Stomach smooth muscle (tissue), 2 donors: Measurements from ENCODE around the gene RPL6.
"Not testable (repeated sequence)": the region's sequence is repeated elsewhere in the genome, so short reads cannot be mapped to it uniquely, and the experiment has no call there.

Experiments used
- H3K27ac ChIP-seq: one replicate; pipeline ENCODE4 v1.7.0; 2013; ENCODE audit warnings: mild to moderate bottlenecking, low read length, inconsistent platforms
- H3K27me3 ChIP-seq, 2 donors: one replicate each; pipeline ENCODE4 v1.7.0; 2013; ENCODE audit warnings: low read length in 2 of 2; ENCODE audit not compliant: insufficient read depth in 2 of 2, control insufficient read depth in 1 of 2
- H3K36me3 ChIP-seq, 2 donors: one replicate each; pipeline ENCODE4 v1.7.0; 2013; ENCODE audit warnings: low read length in 2 of 2; ENCODE audit not compliant: control insufficient read depth in 2 of 2, insufficient read depth in 2 of 2
- H3K4me1 ChIP-seq: one replicate; pipeline ENCODE4 v1.7.0; 2013; ENCODE audit warnings: low read length; ENCODE audit not compliant: control insufficient read depth, insufficient read depth
- H3K4me3 ChIP-seq, 2 donors: one replicate each; pipeline ENCODE4 v1.7.0; 2013; ENCODE audit warnings: low read length in 2 of 2
- H3K9ac ChIP-seq, 2 donors: one replicate each; pipeline ENCODE4 v1.7.0; 2013; ENCODE audit warnings: low read length in 2 of 2, mild to moderate bottlenecking in 1 of 2
- H3K9me3 ChIP-seq, 2 donors: one replicate each; pipeline ENCODE4 v1.7.0; 2013; ENCODE audit warnings: low read length in 2 of 2; ENCODE audit not compliant: control insufficient read depth in 2 of 2
- donor health status: healthy.
- donor health status: Pancreatic carcinoma.

The RPL6 gene

DNA sequence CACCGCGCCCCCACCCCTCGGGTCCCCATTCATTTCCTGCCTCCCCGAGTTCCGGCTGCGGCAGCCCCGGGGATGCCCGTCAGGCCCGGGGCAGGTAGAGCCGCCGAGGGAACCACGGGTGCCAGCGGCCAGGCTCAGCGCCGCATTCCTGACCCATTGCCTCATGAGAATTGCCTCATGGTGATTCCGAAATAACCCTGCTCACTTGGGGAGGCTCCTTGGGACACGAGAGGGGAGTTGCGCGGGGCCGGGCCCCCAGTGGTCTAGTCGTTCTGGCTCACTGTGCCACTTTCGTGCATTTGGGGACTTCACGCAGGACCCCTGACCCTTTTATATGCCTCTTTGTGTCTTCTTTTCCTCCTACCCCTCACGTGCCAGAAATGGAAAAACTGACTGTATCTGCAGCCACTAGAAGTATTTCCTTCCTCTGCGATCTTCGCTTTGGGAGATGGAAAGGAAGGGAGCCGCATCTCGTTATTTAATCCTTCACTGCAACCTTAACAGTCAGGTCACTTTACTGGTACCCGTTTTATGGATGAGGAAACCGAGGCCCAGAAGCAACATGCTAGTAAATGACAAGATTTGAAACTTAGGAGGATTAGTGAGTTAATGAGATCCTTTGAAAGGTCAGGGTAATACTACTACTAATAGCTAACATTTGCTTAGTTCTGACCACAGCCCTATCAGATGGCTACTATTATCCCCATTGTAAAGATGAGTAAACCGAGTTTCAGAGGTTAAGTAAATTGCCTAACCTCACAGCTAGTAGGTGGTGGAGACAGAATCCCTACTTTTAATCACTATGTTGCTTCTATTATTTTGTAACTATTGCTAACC is 10.1 kb upstream of the RPL6 start:
- H3K4me1 ChIP-seq: peaks cover 16% of the 10 kb centered on the region

DNA sequence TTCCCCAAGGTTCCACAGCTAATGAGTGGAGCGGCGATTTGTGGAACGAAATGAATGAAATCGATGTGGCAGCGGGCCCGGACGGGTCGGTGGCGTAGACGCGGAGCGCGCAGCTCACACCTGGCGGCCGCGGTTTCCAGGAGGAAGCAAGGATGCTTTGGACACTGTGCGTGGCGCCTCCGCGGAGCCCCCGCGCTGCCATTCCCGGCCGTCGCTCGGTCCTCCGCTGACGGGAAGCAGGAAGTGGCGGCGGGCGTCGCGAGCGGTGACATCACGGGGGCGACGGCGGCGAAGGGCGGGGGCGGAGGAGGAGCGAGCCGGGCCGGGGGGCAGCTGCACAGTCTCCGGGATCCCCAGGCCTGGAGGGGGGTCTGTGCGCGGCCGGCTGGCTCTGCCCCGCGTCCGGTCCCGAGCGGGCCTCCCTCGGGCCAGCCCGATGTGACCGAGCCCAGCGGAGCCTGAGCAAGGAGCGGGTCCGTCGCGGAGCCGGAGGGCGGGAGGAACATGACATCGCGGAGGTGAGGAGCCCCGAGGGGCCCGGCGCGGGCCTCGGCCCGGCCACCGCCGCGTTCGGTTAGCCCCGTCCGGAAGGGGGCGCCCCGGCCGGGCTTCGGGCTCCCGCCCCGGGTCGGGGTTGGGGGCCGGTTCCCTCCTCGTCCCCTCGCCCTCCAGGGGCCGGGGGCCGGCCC is 9.3 kb upstream of the RPL6 start, which contains the start of gene PTPN11:
PTPN11 (plus strand) TSS at position 340 of the 689 bp plus-strand sequence; CDS start at position 505, 165 bp downstream.
- Histone ChIP-seq H3K27ac (peak within 1 kb of the TSS; percentile 90), H3K4me1 (peaks cover 16% of the 10 kb centered on the region), H3K4me3 (peak within 1 kb of the TSS; percentile 94 to 95), H3K9ac (peak within 1 kb of the TSS; percentile 89 to 98), H3K9me3 (no peaks in the 10 kb centered on the region), H3K27me3 (no peaks in the 10 kb centered on the region), H3K36me3 (no peaks in the 10 kb centered on the region)

More for the DNA sequence above, 10.1 kb upstream of the RPL6 start:
- H3K27me3 ChIP-seq: no peaks in the 10 kb centered on the region
- no peaks in the 10 kb centered on the region for H3K36me3 ChIP-seq
- no peaks in the 10 kb centered on the region for H3K9me3 ChIP-seq
- H3K27ac ChIP-seq: peak overlapping the region; percentile 90
- peak overlapping the region; percentile 85 to 98 for H3K9ac ChIP-seq
- peak overlapping the region; percentile 94 to 95 for H3K4me3 ChIP-seq

DNA sequence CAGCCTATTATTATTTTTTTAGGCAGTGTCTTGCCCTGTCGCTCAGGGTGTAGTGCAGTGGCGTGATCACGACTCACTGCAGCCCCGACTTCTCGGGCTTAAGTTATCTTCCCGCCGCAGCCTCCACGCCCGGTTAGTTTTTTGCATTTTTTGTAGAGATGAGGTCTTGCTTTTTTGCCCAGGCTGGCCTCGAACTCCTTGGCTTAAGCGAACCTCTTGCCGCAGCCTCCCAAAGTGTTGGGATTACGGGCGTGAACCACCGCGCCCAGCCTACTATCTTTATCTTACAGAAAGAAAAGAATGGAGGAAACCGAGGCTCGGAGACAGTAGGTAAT is 8.8 kb upstream of the RPL6 start:
- Histone ChIP-seq H3K27me3 (no peaks in the 10 kb centered on the region), H3K36me3 (no peaks in the 10 kb centered on the region), H3K9ac (peak overlapping the region; percentile 89 to 98), H3K4me3 (peak overlapping the region; percentile 94 to 95), H3K4me1 (peaks cover 16% of the 10 kb centered on the region), H3K27ac (peak overlapping the region; percentile 90), H3K9me3 (no peaks in the 10 kb centered on the region)

DNA sequence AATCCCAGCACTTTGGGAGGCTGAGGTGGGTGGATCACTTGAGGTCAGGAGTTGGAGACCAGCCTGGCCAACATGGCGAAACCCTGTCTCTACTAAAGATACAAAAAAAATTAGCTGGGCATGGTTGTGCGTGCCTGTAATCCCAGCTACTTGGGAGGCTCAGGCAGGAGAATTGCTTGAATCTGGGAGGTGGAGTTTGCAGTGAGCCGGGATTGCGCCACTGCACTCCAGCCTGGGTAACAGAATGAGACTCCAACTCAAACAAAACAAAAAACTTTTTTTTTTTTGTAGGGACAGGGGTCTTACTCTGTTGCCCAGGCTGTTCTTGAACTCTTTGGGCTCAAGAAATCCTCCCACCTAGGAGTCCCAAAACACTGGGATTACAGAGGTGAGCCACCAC is 6.1 kb upstream of the RPL6 start:
- not testable (repeated sequence) for H3K27me3 ChIP-seq, H3K4me3 ChIP-seq, H3K9me3 ChIP-seq, H3K36me3 ChIP-seq, H3K9ac ChIP-seq, H3K27ac ChIP-seq
- peaks cover 13% of the 10 kb centered on the region for H3K4me1 ChIP-seq

DNA sequence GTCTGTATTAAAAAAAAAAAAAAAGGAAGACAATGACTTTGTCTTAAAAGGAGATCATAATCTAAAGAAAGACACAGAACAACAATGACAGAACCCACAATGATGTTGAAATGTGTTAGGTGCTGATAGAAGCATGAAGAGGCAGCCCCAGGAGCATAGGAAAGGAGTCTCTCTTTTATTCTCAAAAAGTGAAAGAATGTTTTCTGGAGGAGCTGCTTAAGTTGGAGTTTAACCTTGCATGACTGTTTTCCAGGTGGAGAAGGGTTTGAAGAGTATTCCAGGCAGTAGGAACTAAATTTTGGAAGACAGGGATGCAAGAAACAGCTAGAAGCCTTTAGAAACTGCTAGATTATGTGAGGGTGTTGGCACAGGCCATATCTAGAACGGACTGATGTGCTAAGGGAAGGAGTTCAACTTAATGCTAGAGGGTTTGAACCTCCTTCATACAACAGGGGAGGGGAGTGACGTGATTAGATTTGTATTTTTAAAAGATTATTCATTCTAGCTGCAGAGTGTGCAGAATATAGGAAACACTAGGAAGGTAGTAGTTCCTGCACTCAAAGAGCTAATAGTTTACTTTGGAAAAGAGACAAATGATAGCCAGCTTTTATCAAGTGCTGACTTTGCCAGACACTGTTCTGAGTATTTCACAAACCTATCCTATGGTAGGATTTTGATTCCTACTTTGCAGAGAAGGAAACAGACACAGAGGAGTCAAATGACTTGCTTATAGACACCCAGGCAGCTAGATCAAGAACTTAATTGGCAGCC is 4.6 kb upstream of the RPL6 start:
- no peak overlapping the region for H3K9ac ChIP-seq
- no peak overlapping the region for H3K27ac ChIP-seq
- no peaks in the 10 kb centered on the region for H3K9me3 ChIP-seq
- no peaks in the 10 kb centered on the region for H3K27me3 ChIP-seq
- no peak overlapping the region for H3K4me3 ChIP-seq
- H3K36me3 ChIP-seq: no peaks in the 10 kb centered on the region
- peaks cover 3% of the 10 kb centered on the region for H3K4me1 ChIP-seq

DNA sequence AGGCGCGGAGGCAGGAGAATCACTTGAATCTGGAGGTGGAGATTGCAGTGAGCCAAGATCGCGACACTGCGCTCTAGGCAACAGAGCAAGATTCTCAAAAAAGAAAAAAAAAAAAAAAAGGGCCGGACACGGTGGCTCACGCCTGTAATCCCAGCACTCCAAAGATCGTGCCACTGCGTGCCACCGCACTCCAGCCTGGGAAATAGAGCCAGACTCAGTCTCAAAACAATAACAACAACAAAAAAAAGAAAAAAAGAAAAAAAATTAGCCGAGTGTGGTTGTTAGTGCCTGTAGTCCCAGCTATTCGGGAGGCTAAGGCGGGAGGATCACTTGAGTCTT is 470 bp upstream of the RPL6 start:
- no peaks in the 10 kb centered on the region for H3K9me3 ChIP-seq
- peaks cover 8% of the 10 kb centered on the region for H3K4me1 ChIP-seq
- no peak overlapping the region for H3K9ac ChIP-seq
- peaks cover 25 to 26% of the 10 kb centered on the region in 2 donors for H3K36me3 ChIP-seq
- no peak overlapping the region for H3K27ac ChIP-seq
- no peaks in the 10 kb centered on the region for H3K27me3 ChIP-seq
- H3K4me3 ChIP-seq: peak overlapping the region in 1 of 2 donors; percentile 99

DNA sequence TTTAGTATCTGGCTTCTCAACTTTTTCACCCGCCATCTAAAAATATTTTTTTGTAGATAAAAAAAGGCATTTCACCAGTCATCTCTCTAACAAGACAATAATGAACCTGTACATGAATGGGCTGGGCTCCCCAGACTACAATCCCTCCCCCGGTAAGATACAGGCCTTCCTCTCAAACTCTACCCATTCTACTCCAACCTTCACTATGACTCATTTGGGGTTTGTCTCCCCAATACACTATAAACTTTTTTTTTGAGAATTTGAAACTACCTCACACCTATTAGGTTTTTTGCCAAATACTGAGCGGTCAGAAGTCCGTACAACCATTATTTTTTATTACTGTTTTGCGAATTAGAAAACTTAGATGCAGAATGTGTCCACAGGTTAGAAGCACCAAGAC is 784 bp downstream of the RPL6 start:
- peaks cover 8% of the 10 kb centered on the region for H3K4me1 ChIP-seq
- H3K9me3 ChIP-seq: no peaks in the 10 kb centered on the region
- H3K36me3 ChIP-seq: peaks cover 31 to 33% of the 10 kb centered on the region in 2 donors
- H3K4me3 ChIP-seq: peak overlapping the region; percentile 96 to 99
- no peaks in the 10 kb centered on the region for H3K27me3 ChIP-seq
- H3K27ac ChIP-seq: peak overlapping the region; percentile 90
- H3K9ac ChIP-seq: peak overlapping the region; percentile 96 to 98

DNA sequence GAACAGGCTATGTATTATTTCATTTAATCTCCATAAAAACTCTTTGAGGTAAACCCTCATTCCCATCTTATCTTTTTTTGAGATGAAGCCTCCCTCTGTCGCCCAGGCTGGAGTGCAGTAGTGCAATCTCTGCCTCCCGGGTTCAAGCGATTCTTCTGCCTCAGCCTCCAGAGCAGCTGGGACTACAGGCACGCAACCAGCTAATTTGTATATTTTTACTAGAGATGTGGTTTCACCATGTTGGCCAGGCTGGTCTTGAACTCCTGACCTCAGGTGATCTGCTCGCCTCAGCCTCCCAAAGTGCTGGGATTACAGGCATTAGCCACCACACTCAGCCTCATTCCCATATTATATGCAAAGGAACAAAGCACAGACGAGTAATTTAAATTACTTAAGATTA is 1.7 kb downstream of the RPL6 start:
- not testable (repeated sequence) for H3K4me1 ChIP-seq, H3K27ac ChIP-seq, H3K4me3 ChIP-seq, H3K9me3 ChIP-seq, H3K27me3 ChIP-seq
- peaks cover 31 to 33% of the 10 kb centered on the region in 2 donors for H3K36me3 ChIP-seq
- peak overlapping the region in 1 of 2 donors; percentile 96 for H3K9ac ChIP-seq

DNA sequence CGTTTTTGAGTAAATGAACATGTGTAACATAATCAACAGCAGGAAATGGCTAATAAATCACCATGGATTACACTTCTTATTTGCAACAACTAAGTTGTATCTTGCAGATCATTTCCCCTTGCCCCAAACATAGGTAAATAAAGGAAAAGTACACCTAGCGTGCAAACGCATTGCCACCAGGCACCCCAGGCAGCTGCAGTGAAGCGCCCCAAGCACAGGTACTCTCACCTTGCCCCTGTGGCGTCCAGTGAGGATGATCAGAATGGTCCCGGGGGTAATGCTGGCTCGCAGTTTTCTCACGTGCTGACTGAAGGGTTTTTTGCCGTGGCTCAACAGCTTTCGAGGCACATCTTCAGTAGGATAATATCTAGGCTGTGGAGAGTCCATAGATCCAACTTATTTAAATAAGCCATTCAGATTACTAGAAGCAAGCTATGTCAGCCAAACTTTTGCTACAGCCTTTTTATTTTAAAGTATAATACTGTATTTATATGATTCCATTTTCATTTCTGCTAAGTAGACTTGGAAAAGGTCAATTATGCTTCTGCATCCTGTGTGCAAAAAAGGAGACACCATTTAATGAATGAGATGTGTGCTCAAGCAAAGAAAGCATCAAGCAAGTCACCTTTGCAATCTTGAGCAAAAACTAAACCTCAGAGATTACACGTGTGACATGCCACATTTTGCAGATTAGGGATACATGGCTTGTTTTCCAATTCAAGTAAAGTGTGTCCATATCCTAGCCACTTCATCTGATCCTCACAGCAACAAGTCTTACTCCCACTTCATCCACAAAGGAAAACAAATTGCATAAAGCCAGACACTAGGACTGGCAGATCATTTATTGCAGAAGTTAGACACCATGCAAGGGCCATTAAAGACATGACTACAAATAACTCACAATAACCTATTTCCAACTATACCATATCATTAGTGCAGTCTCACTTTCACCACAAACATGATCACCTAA is 2.6 kb downstream of the RPL6 start:
- no peaks in the 10 kb centered on the region for H3K27me3 ChIP-seq
- no peaks in the 10 kb centered on the region for H3K9me3 ChIP-seq
- H3K4me3 ChIP-seq: no peak overlapping the region
- H3K9ac ChIP-seq: no peak overlapping the region
- peaks cover 8% of the 10 kb centered on the region for H3K4me1 ChIP-seq
- peaks cover 31 to 33% of the 10 kb centered on the region in 2 donors for H3K36me3 ChIP-seq
- no peak overlapping the region for H3K27ac ChIP-seq
